PFSK-1 (cell line): Measurements from ENCODE around the gene AVPR1B.

Source experiments
- FOXP2 ChIP-seq: optimal IDR thresholded peaks from 2 replicates; pipeline ENCODE3; 2011; ENCODE audit warnings: borderline replicate concordance, control low read depth, inconsistent platforms; ENCODE audit not compliant: insufficient read depth; ENCODE audit errors: extremely low read length, extremely low read depth
- POLR2AphosphoS5 ChIP-seq: IDR thresholded peaks from 2 replicates; pipeline ENCODE4 v1.6.1; 2012; ENCODE audit warnings: low read depth, mild to moderate bottlenecking, control low read depth, low read length, moderate library complexity
- REST ChIP-seq, 2 experiments: IDR thresholded peaks; 2 replicates each; pipeline versions ENCODE4 v1.6.1 to v1.8.0; 2011 to 2012; ENCODE audit warnings: low read depth in 2 of 2, low read length in 2 of 2, control low read depth in 1 of 2, inconsistent platforms in 1 of 2, mild to moderate bottlenecking in 1 of 2, moderate library complexity in 1 of 2; ENCODE audit not compliant: insufficient read depth in 1 of 2
- SIN3A ChIP-seq: IDR thresholded peaks from 2 replicates; pipeline ENCODE4 v1.6.1; 2012; ENCODE audit warnings: mild to moderate bottlenecking, low read length, moderate library complexity, borderline replicate concordance; ENCODE audit not compliant: insufficient read depth
- TAF1 ChIP-seq: IDR thresholded peaks from 2 replicates; pipeline ENCODE4 v1.6.1; 2012; ENCODE audit warnings: low read length, control low read depth, borderline replicate concordance; ENCODE audit not compliant: insufficient read depth

GRCh38 chr1:206079135-206079534 is 38.1 kb downstream of the AVPR1B start:
- TF ChIP-seq REST (IDR thresholded peaks at IDR 0.05; ENCODE audit: insufficient read depth in 1 of 2, low read depth in 2 of 2, low read length in 2 of 2): no peak
- no peak for TF ChIP-seq POLR2AphosphoS5
- no peak for TF ChIP-seq SIN3A
- TF ChIP-seq TAF1: no peak
- TF ChIP-seq FOXP2: no peak
